HG03565 (cell line): ENCODE measurements around the gene UXS1.

Experiments
- ATAC-seq: cut with Tn5 transposase; IDR thresholded peaks from one replicate; pipeline ENCODE4 v1.9.1; 2021; ENCODE audit warnings: mild to moderate bottlenecking, moderate library complexity; ENCODE audit not compliant: unreplicated experiment

UXS1 gene

GRCh38 chr2:106189764-106190468 is 4.2 kb downstream of the UXS1 start:
- no peak for ATAC-seq

DNA sequence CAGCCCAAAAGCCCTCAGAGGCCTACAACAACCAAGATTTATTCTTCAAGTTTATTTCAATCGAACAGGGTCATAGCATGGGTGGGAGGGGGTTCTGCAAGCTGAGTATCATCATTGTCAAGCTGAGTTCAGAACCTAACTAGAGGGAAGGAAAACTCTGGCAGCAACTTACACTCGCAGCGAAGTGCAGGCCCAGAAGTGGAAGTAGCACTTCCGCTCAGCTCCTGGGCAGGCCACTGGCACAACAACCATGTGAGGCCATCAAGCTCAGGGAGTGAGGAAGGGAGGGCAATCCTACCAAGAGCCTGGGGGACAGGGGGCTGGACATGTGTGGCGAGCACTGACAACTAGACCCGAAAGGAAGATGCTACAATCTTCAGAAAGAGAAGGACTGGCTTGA is 4.8 kb downstream of the UXS1 start:
- no peak for ATAC-seq

GRCh38 chr2:106187273-106187891 is 6.7 kb downstream of the UXS1 start:
- ATAC-seq: no peak

DNA sequence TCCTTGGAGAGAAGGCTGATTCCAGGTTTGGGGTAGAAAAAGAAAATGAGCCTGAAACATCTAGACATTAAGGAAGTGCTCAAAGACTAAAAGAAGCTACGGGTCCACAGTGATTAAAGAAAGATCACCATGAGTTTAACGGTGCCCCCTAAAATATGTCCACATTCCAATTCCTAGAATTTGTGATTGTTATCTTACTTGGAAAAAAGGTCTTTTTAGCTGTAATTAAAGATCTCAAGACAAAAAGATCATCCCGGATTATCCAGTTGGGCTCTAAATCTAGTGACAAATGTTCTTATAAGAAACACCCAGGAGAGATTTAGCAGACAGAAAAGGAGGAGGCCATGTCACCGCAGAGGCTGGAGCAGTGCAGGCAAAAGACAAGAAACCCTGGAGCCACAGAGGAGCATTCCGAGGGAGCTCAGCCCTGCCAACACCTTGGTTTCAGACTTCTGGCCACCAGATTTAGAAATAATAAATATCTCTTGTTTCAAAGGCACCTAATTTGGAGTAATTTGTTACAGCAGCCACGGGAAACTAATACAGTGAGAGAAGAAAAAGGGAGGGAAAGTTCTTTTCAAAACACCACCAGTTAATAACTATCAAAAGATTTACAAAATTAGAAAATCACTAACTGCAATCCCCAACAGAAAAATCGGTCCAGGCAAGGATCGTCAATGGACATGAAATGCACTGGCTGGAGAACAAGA is 8.5 kb downstream of the UXS1 start:
- no peak for ATAC-seq

DNA sequence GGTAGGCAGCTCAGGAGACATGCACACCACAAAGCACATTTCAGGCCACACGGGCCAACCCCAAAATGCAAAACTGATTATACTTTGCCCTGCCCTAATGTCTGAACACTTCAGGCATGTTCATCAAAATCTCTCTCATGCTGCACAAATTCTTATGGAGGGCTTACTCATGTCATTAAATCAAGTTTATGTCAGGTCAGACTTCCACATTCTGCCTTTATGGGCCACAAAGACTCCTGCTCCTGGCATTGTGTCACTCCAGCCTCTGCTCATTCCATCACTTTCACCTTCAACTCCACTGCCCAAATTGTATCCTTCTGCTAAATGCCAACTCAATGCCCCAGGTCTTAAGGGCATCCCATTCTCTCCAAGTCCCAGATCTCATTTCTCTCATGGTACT is 9.2 kb downstream of the UXS1 start:
- ATAC-seq: no peak

- ATAC-seq: no peak
These were observed 9.7 kb downstream of the UXS1 start for GRCh38 chr2:106184394-106184793.

DNA sequence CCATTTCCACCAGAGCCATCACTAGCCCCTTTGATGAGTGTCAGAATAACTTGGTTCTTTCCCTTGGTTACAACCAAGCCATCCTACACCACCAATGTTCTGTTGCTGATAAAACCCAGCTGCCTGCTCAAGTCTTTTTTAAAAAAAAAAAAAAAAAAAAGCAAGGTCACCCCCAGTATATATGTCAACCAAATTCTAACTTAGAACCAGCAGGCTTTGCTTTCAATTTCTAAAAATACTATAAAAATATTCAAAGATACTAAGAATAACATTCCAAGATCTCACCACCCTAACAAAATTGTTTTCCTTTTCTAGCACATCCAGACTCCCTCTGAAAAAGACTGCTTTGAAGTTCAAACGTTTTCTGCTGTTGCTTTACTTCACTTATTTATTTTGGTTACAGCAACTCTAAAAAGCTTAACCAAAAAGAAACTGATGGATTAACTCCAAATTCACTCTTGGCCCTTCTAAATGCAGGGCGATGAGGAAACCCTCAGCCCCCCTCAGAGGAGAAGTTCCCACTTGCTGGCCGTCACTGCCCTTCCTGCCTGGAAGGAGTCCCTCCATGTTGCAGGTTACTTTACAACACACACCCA is 10.9 kb downstream of the UXS1 start:
- ATAC-seq: no peak

DNA sequence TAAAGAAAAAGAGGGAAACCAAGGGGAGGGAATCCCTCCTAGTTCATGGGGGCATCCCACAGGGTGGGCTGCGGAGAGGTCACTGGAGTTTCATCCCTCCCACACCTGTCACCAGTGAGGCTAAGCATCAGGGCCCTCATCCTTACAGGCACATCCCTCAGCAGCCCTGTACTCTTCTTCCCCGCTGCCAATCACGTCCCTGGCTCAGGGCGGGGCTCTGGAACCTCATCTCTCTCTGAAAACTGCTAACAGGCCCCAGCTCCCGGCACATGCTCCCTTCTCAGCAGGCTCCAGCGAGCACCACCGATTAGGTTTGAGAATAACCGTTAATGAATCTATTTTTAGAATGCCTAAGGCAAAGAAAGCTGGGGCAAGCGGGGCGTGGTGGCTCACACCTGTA is 13.0 kb downstream of the UXS1 start:
- ATAC-seq: no peak

DNA sequence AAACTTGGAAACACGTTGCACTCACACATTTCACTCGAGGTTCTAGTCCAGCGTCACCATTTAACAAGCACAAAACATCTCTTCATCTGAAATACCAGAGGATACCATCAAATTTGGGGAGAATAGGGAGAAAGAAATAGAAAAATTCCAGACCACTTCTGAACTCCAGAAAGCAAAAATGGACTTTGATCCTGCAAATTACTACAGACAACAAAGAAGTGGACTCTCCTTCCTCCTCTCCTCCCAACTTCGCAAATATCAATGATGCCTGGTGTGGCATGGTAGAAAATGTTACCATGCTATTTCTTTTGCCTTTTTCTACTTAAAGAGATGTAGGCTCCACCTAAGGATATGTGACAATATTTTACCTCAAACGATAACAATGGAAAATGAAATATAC is 13.5 kb downstream of the UXS1 start:
- no peak for ATAC-seq

DNA sequence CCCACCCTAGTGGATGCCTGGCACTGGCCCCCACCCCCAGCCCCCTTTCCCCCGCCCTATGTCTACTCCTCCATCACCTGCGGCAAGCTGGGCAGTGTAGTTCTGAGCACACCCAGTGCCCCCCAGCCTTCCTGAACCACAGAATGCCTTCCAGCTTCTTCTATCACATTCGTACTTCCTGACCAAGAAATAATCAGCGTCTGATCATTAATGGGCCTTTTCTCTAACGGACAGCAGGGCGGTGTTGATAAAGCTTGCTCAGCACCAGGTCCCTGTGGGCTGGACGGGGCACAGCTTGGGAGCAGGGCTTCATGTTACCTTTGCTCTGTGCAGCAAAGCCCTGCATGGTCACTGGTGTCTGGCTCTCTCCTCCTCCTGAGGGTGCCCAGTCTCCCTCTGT is 15.4 kb downstream of the UXS1 start:
- ATAC-seq: no peak

GRCh38 chr2:106177581-106177980 is 16.5 kb downstream of the UXS1 start:
- ATAC-seq: no peak

- no peak for ATAC-seq
These were observed 17.5 kb downstream of the UXS1 start for GRCh38 chr2:106176446-106177099.

- no peak for ATAC-seq
These were observed 18.8 kb downstream of the UXS1 start for GRCh38 chr2:106175086-106175850.

- no peak for ATAC-seq
These were observed 20.0 kb downstream of the UXS1 start for GRCh38 chr2:106174056-106174455.

GRCh38 chr2:106172649-106173048 is 21.5 kb downstream of the UXS1 start:
- no peak for ATAC-seq

GRCh38 chr2:106168657-106169056 is 25.4 kb downstream of the UXS1 start:
- ATAC-seq: no peak

- ATAC-seq: no peak
These were observed 27.0 kb downstream of the UXS1 start for GRCh38 chr2:106167067-106167466.

DNA sequence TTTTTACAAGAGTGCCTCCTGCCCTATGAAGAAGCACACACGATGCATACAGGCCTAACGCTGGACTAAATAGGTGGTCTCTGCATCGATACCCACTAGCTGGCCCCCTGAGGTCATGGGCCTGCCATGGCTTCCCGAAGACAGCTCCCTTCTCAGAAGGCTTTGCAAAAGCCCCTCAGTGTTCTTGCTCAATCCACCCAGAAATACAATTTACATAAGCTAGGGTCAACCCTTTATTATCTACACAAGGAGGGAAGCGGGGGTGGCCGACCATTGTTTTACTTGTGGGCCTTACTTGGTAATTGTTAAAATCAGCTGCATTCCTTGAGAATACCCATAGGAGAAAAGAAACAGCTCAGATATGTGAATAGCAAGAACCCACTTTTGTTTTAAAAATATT is 28.5 kb downstream of the UXS1 start:
- ATAC-seq: no peak

DNA sequence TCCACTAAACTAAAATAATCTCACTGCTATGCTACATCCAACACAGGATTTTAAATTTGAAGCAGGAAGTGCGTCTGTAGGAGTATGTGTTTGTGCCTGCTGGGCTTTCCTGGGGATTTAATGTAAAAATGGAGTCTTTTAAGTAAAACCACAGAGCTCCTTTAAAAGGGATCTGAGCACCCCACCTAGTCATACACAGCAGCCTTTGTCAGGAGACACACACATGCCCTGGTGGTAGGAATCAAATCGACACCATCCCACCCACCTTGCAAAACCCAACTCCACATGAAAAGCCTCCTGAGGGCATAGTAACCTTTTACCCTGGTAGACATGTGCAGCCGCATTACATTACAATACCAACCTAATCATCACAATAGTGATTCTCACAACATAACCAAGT is 29.1 kb downstream of the UXS1 start:
- no peak for ATAC-seq

- ATAC-seq: no peak
These were observed 30.1 kb downstream of the UXS1 start for GRCh38 chr2:106163948-106164545.
